K562 (cell line): ENCODE data around the gene MFSD6. TPM values are rescaled to one million over a fixed set of nuclear protein-coding genes. Genes with fewer than 3 reads are reported as not detected.
A peak's percentile ranks its signal among the peaks of the same experiment; 100 is the strongest.

ENCODE experiments used
- CBFB ChIP-seq: sonication (generic); formaldehyde crosslinking; IDR thresholded peaks from 2 replicates; pipeline ENCODE4 v1.4.0; 2020; ENCODE audit warnings: mild to moderate bottlenecking, missing genetic modification reagents
- CREB1 ChIP-seq, 2 experiments: sonication (generic) in 1 of 2; formaldehyde crosslinking in 1 of 2; IDR thresholded peaks; 2 replicates each; pipeline versions ENCODE4 v1.6.1 to v1.8.0; 2012 to 2022; ENCODE audit warnings: inconsistent platforms in 1 of 2, mild to moderate bottlenecking in 1 of 2, missing genetic modification reagents in 1 of 2, moderate library complexity in 1 of 2
- ESRRB ChIP-seq: fragments of 250-450 bp; sonication (Bioruptor Pico); IDR thresholded peaks from 2 replicates; pipeline ENCODE4 v1.5.0; 2020; ENCODE audit warnings: mild to moderate bottlenecking, moderate library complexity, borderline replicate concordance
- FUS ChIP-seq: fragments of 200-400 bp; formaldehyde crosslinking; optimal IDR thresholded peaks from 2 replicates; pipeline ENCODE3; 2017; ENCODE audit warnings: low read depth, low read length
- HBP1 ChIP-seq: fragments of 450-650 bp; formaldehyde crosslinking; IDR thresholded peaks from 2 replicates; pipeline ENCODE4 v1.4.0; 2022; ENCODE audit warnings: missing genetic modification characterization
- HCFC1 ChIP-seq: IDR thresholded peaks from 2 replicates; pipeline ENCODE4 v1.6.1; 2012; ENCODE audit warnings: low read depth, low read length, improper control_type of control experiment
- IRF1 ChIP-seq: sonication (generic); formaldehyde crosslinking; IDR thresholded peaks from 2 replicates; pipeline ENCODE4 v1.8.0; 2022; ENCODE audit warnings: missing genetic modification reagents, mild to moderate bottlenecking, borderline replicate concordance
- MIER1 ChIP-seq: fragments of 450-650 bp; IDR thresholded peaks from 2 replicates; pipeline ENCODE4 v1.6.1; 2016; ENCODE audit warnings: antibody characterized with exemption, mild to moderate bottlenecking, low read depth
- MTA3 ChIP-seq: fragments of 450-650 bp; formaldehyde crosslinking; IDR thresholded peaks from 2 replicates; pipeline ENCODE4 v1.6.1; 2017; ENCODE audit warnings: mild to moderate bottlenecking, borderline replicate concordance
- NFIC ChIP-seq: fragments of 450-650 bp; IDR thresholded peaks from 2 replicates; pipeline ENCODE4 v1.6.1; 2017; ENCODE audit warnings: mild to moderate bottlenecking, inconsistent platforms
- OTX1 ChIP-seq: fragments of 450-650 bp; formaldehyde crosslinking; IDR thresholded peaks from 2 replicates; pipeline ENCODE4 v1.4.0; 2022; ENCODE audit warnings: mild to moderate bottlenecking
- SNRNP70 ChIP-seq: fragments of 200-400 bp; formaldehyde crosslinking; optimal IDR thresholded peaks from 2 replicates; pipeline ENCODE3; 2017; ENCODE audit warnings: low read depth, low read length
- SUPT5H ChIP-seq: fragments of 450-650 bp; IDR thresholded peaks from 2 replicates; pipeline ENCODE4 v1.6.1; 2016
- TEAD1 ChIP-seq, 2 experiments: fragments of 450-650 bp in 1 of 2; sonication (generic) in 1 of 2; formaldehyde crosslinking; IDR thresholded peaks; 2 replicates each; pipeline versions ENCODE4 v1.4.0 to v1.8.0; 2020 to 2022; ENCODE audit warnings: mild to moderate bottlenecking in 2 of 2, missing genetic modification reagents in 1 of 2
- TSC22D4 ChIP-seq: fragments of 450-650 bp; IDR thresholded peaks from 2 replicates; pipeline ENCODE4 v1.6.1; 2016; ENCODE audit warnings: missing genetic modification characterization, missing biosample characterization, control low read depth
- XRCC5 ChIP-seq: fragments of 200-400 bp; formaldehyde crosslinking; IDR thresholded peaks from 2 replicates; pipeline ENCODE4 v1.6.1; 2017; ENCODE audit warnings: low read depth, mild to moderate bottlenecking, low read length
- ZBTB7A ChIP-seq: IDR thresholded peaks from 2 replicates; pipeline ENCODE4 v1.6.1; 2011; ENCODE audit warnings: low read depth, mild to moderate bottlenecking, low read length, moderate library complexity, borderline replicate concordance; ENCODE audit not compliant: control insufficient read depth
- ZNF3 ChIP-seq: fragments of 250-450 bp; sonication (Bioruptor Pico); IDR thresholded peaks from 2 replicates; pipeline ENCODE4 v1.5.0; 2021; ENCODE audit warnings: mild to moderate bottlenecking, moderate library complexity
- ZNF778 ChIP-seq: fragments of 450-650 bp; formaldehyde crosslinking; IDR thresholded peaks from 2 replicates; pipeline ENCODE4 v1.4.0; 2020; ENCODE audit warnings: mild to moderate bottlenecking, moderate library complexity
- polyA plus RNA-seq, 8 experiments: library from polyadenylated mRNA; depleted of rRNA in 4 of 8; stranded (reverse) in 5 of 8; unstranded in 3 of 8; fragments of >200 nt; fragmentation: Nextera tagmentation in 2 of 8; fragmentation: Illumina TruSeq in 1 of 8; extraction: Ambion mirVana in 2 of 8; extraction: Trizol in 1 of 8; gene quantifications; 2 replicates each; pipeline versions ENCODE4 v1.2.1 to v1.2.3, GENCODE V29; 2011 to 2014; ENCODE audit warnings: inconsistent platforms in 1 of 8, missing spikeins in 1 of 8
- total RNA-seq, 7 experiments: library from RNA; depleted of rRNA in 6 of 7; stranded (reverse); fragments of >200 nt in 6 of 7; fragmentation: Illumina TruSeq in 2 of 7; extraction: Trizol in 2 of 7; gene quantifications; 2 replicates each; pipeline versions ENCODE4 v1.2.1 to v1.2.3, GENCODE V29; 2011 to 2021; ENCODE audit warnings: low replicate concordance in 1 of 7
- TF ChIP-seq, protein P1 (sequence below): fragments of 450-650 bp; conservative IDR thresholded peaks from 2 replicates; pipeline ENCODE4 v1.6.1; 2016; ENCODE audit warnings: missing genetic modification characterization, low read depth, mild to moderate bottlenecking, control low read depth, missing compliant biosample characterization
- TF ChIP-seq, protein P2 (sequence below): fragments of 250-450 bp; sonication (Bioruptor Pico); IDR thresholded peaks from 2 replicates; pipeline ENCODE4 v1.4.0; 2020

MFSD6 gene
- total and polyA plus RNA-seq, 9 of the 15 experiments (the other 6 are each of a cell fraction or from before 2014, with no cell fraction given), result 1.1 to 7.9 (median 4.4) TPM

DNA sequence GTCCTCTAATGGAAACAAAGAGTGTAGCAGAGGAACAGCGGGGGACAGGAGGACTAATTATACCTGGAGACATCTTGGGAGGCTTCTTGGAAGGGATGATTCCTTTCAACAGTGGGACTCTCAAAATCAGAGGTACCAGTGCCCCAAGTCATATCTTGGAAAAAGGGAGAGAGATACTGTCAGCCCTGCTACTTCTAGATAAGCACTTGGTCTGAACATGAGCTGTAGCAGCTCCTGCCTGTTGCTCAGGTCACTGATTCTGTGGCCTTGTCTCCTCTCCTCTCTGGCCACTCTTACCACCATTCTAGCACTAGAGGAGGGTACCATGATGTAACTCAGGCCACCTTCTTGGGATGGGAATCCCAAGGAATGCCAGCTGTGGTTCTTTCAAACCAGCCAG lies 54.5 kb downstream of the MFSD6 start (continued):
- TF ChIP-seq ZNF778, result no peak
- no peak for TF ChIP-seq ESRRB (CRISPR knock-in tag)
- TF ChIP-seq XRCC5, result no peak
- TF ChIP-seq SUPT5H, result no peak
- TF ChIP-seq IRF1 (CRISPR knock-in tag), result no peak
- TF ChIP-seq OTX1, result no peak
- no peak for TF ChIP-seq MTA3
- no peak for TF ChIP-seq CREB1 (IDR thresholded peaks at IDR 0.05)
- TF ChIP-seq CREB1 (CRISPR knock-in tag; IDR thresholded peaks at IDR 0.05), result no peak
- TF ChIP-seq ZBTB7A, result no peak
- TF ChIP-seq, protein P1, sequence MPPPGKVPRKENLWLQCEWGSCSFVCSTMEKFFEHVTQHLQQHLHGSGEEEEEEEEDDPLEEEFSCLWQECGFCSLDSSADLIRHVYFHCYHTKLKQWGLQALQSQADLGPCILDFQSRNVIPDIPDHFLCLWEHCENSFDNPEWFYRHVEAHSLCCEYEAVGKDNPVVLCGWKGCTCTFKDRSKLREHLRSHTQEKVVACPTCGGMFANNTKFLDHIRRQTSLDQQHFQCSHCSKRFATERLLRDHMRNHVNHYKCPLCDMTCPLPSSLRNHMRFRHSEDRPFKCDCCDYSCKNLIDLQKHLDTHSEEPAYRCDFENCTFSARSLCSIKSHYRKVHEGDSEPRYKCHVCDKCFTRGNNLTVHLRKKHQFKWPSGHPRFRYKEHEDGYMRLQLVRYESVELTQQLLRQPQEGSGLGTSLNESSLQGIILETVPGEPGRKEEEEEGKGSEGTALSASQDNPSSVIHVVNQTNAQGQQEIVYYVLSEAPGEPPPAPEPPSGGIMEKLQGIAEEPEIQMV (tag), result no peak
- TF ChIP-seq MIER1, result no peak
- no peak for TF ChIP-seq TSC22D4 (tag)
- TF ChIP-seq SNRNP70, result no peak
- no peak for TF ChIP-seq FUS
- no peak for TF ChIP-seq HCFC1
- no peak for TF ChIP-seq ZNF3 (CRISPR knock-in tag)
- no peak for TF ChIP-seq HBP1 (CRISPR knock-in tag)
- no peak for TF ChIP-seq TEAD1 (CRISPR knock-in tag; IDR thresholded peaks at IDR 0.05)
- TF ChIP-seq, protein P2, sequence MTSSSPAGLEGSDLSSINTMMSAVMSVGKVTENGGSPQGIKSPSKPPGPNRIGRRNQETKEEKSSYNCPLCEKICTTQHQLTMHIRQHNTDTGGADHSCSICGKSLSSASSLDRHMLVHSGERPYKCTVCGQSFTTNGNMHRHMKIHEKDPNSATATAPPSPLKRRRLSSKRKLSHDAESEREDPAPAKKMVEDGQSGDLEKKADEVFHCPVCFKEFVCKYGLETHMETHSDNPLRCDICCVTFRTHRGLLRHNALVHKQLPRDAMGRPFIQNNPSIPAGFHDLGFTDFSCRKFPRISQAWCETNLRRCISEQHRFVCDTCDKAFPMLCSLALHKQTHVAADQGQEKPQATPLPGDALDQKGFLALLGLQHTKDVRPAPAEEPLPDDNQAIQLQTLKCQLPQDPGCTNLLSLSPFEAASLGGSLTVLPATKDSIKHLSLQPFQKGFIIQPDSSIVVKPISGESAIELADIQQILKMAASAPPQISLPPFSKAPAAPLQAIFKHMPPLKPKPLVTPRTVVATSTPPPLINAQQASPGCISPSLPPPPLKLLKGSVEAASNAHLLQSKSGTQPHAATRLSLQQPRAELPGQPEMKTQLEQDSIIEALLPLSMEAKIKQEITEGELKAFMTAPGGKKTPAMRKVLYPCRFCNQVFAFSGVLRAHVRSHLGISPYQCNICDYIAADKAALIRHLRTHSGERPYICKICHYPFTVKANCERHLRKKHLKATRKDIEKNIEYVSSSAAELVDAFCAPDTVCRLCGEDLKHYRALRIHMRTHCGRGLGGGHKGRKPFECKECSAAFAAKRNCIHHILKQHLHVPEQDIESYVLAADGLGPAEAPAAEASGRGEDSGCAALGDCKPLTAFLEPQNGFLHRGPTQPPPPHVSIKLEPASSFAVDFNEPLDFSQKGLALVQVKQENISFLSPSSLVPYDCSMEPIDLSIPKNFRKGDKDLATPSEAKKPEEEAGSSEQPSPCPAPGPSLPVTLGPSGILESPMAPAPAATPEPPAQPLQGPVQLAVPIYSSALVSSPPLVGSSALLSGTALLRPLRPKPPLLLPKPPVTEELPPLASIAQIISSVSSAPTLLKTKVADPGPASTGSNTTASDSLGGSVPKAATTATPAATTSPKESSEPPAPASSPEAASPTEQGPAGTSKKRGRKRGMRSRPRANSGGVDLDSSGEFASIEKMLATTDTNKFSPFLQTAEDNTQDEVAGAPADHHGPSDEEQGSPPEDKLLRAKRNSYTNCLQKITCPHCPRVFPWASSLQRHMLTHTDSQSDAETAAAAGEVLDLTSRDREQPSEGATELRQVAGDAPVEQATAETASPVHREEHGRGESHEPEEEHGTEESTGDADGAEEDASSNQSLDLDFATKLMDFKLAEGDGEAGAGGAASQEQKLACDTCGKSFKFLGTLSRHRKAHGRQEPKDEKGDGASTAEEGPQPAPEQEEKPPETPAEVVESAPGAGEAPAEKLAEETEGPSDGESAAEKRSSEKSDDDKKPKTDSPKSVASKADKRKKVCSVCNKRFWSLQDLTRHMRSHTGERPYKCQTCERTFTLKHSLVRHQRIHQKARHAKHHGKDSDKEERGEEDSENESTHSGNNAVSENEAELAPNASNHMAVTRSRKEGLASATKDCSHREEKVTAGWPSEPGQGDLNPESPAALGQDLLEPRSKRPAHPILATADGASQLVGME (CRISPR knock-in tag), result no peak
- TF ChIP-seq CBFB (CRISPR knock-in tag), result no peak
- peak; percentile 50; the same call in 1 of the 2 replicates for TF ChIP-seq NFIC
